Ishikawa (cell line): ENCODE data around the gene PRPF19.

Source experiments
- CEBPB ChIP-seq: IDR thresholded peaks from 2 replicates; pipeline ENCODE4 v1.6.1; 2012
- CREB1 ChIP-seq: IDR thresholded peaks from 2 replicates; pipeline ENCODE4 v1.6.1; 2012; ENCODE audit warnings: low read depth
- EGR1 ChIP-seq: IDR thresholded peaks from 2 replicates; pipeline ENCODE4 v1.6.1; 2012
- EP300 ChIP-seq: IDR thresholded peaks from 2 replicates; pipeline ENCODE4 v1.6.1; 2012; ENCODE audit warnings: borderline replicate concordance
- FOXM1 ChIP-seq: IDR thresholded peaks from 2 replicates; pipeline ENCODE4 v1.6.1; 2012; ENCODE audit warnings: low read depth, borderline replicate concordance
- MAX ChIP-seq: IDR thresholded peaks from 2 replicates; pipeline ENCODE4 v1.6.1; 2012
- NFIC ChIP-seq: IDR thresholded peaks from 2 replicates; pipeline ENCODE4 v1.6.1; 2012
- RAD21 ChIP-seq: IDR thresholded peaks from 2 replicates; pipeline ENCODE4 v1.6.1; 2012; ENCODE audit warnings: low read depth
- REST ChIP-seq: IDR thresholded peaks from 2 replicates; pipeline ENCODE4 v1.6.1; 2012; ENCODE audit warnings: low read depth, mild to moderate bottlenecking
- TAF1 ChIP-seq: IDR thresholded peaks from 2 replicates; pipeline ENCODE4 v1.6.1; 2012; ENCODE audit warnings: low read depth, mild to moderate bottlenecking
- TCF12 ChIP-seq: IDR thresholded peaks from 2 replicates; pipeline ENCODE4 v1.6.1; 2012; ENCODE audit warnings: low read depth
- TEAD4 ChIP-seq: IDR thresholded peaks from 2 replicates; pipeline ENCODE4 v1.6.1; 2012
- USF1 ChIP-seq: IDR thresholded peaks from 2 replicates; pipeline ENCODE4 v1.6.1; 2012
- YY1 ChIP-seq: IDR thresholded peaks from 2 replicates; pipeline ENCODE4 v1.6.1; 2012; ENCODE audit warnings: low read depth
- ZBTB7A ChIP-seq: IDR thresholded peaks from 2 replicates; pipeline ENCODE4 v1.6.1; 2012; ENCODE audit warnings: low read depth

PRPF19 gene

GRCh38 chr11:60871378-60872061 lies 34.9 kb downstream of the PRPF19 start:
- no peak for TF ChIP-seq RAD21
- TF ChIP-seq EGR1 = no peak
- no peak for TF ChIP-seq REST
- TF ChIP-seq EP300 = no peak
- no peak for TF ChIP-seq TEAD4
- TF ChIP-seq NFIC = no peak
- TF ChIP-seq YY1 = no peak

GRCh38 chr11:60870733-60871377 lies 35.5 kb downstream of the PRPF19 start:
- TF ChIP-seq TCF12 (no peak), EP300 (no peak), YY1 (no peak), FOXM1 (no peak)

GRCh38 chr11:60870276-60870675 lies 36.1 kb downstream of the PRPF19 start:
- TF ChIP-seq REST = no peak

- no peak for TF ChIP-seq TCF12
- no peak for TF ChIP-seq USF1
- TF ChIP-seq RAD21 = no peak
- no peak for TF ChIP-seq EGR1
- TF ChIP-seq ZBTB7A = no peak
- no peak for TF ChIP-seq NFIC
- no peak for TF ChIP-seq EP300
- TF ChIP-seq CREB1 = no peak
- TF ChIP-seq CEBPB = no peak
- no peak for TF ChIP-seq FOXM1
- no peak for TF ChIP-seq MAX
- TF ChIP-seq TAF1 = no peak
These were observed 36.9 kb downstream of the PRPF19 start for GRCh38 chr11:60869451-60869825.

- TF ChIP-seq TAF1 (no peak), CREB1 (no peak), FOXM1 (no peak), REST (no peak), RAD21 (no peak), CEBPB (no peak), EGR1 (no peak), EP300 (no peak), USF1 (no peak), TEAD4 (no peak), NFIC (no peak), YY1 (no peak), MAX (no peak), TCF12 (no peak), ZBTB7A (no peak)
These were observed 37.5 kb downstream of the PRPF19 start for GRCh38 chr11:60868682-60869450.
